K562 (cell line): Measurements from ENCODE around the gene ATP6V0A4. TPM values are rescaled to one million over a fixed set of nuclear protein-coding genes. Genes with fewer than 3 reads are reported as not detected.
A peak's percentile ranks its signal among the peaks of the same experiment; 100 is the strongest.

Experiments used
- ATAC-seq: fragments of 200-7000 bp; cut with Tn5 transposase; 3 replicates; pipeline ENCODE4 v1.9.1; 2020; ENCODE audit warnings: moderate library complexity
- BruUV-seq: library from RNA; stranded (reverse); fragments of 400-500 nt; replicated peaks from 2 replicates; lab custom pipeline; 2021; lab: Mats Ljungman, UMichigan
- CTCF ChIA-PET: fragments of 300-600 bp; formaldehyde crosslinking; extraction: SDS; loops from one replicate; lab custom pipeline; 2021; ENCODE audit warnings: low intra/inter-chr PET ratio; lab: Yijun Ruan, JAX
- POLR2A ChIA-PET: fragments of 300-600, 350-650 bp; sonication (Branson Sonifier 250); formaldehyde crosslinking; extraction: SDS; loops from one replicate; lab custom pipeline; 2021; ENCODE audit warnings: antibody characterized with exemption, inconsistent platforms; lab: Yijun Ruan, JAX
- DNase-seq, 4 experiments: peaks; one replicate each; pipeline versions ENCODE4 v3.0.0 to v3.0.0-alpha.2; 2011 to 2018; ENCODE audit warnings: low spot score in 3 of 4, mixed read lengths in 3 of 4; ENCODE audit errors: extremely low read depth in 1 of 4
- FAIRE-seq: peaks from 2 replicates; lab custom pipeline; 2011; peaks lifted over from hg19 to GRCh38; lab: Jason Lieb, UNC
- H2AFZ ChIP-seq: 2 replicates; pipeline ENCODE4 v1.6.0; 2011; ENCODE audit warnings: low read depth, low read length, control low read depth, inconsistent platforms
- H3K27ac ChIP-seq: fragments of 200-600 bp; 3 replicates; pipeline ENCODE4 v1.8.0; 2011; ENCODE audit warnings: low read depth, mild to moderate bottlenecking, control low read depth, inconsistent platforms, low read length, moderate library complexity, mixed read lengths; ENCODE audit errors: extremely low read depth
- H3K27me3 ChIP-seq, 2 experiments: fragments of 300-600 bp in 1 of 2; 2 replicates in 1 of 2; 3 replicates in 1 of 2; pipeline versions ENCODE4 v1.6.0 to v1.8.0; 2011; ENCODE audit warnings: inconsistent platforms in 2 of 2, low read length in 2 of 2, mild to moderate bottlenecking in 1 of 2, mixed read lengths in 1 of 2, moderate library complexity in 1 of 2; ENCODE audit not compliant: control insufficient read depth in 2 of 2, insufficient read depth in 2 of 2
- H3K36me3 ChIP-seq: fragments of 300-600 bp; 3 replicates; pipeline ENCODE4 v1.8.0; 2011; ENCODE audit warnings: mild to moderate bottlenecking, low read length, inconsistent platforms; ENCODE audit not compliant: control insufficient read depth, insufficient read depth
- H3K4me1 ChIP-seq, 2 experiments: fragments of 200-600 bp in 1 of 2; replicated peaks in 1 of 2; 2 replicates in 1 of 2; 3 replicates in 1 of 2; pipeline versions ENCODE4 v1.5.1 to v1.8.0; 2011; ENCODE audit warnings: inconsistent platforms in 2 of 2, low read length in 2 of 2, mild to moderate bottlenecking in 1 of 2, mixed read lengths in 1 of 2, moderate library complexity in 1 of 2; ENCODE audit not compliant: control insufficient read depth in 2 of 2, insufficient read depth in 2 of 2
- H3K4me2 ChIP-seq: 2 replicates; pipeline ENCODE4 v1.6.1; 2011; ENCODE audit warnings: low read length, control low read depth, inconsistent platforms, mixed read lengths; ENCODE audit not compliant: insufficient read depth
- H3K4me3 ChIP-seq: fragments of 200-600 bp; sonication (generic), shearing (Covaris generic); 2 replicates; pipeline ENCODE4 v1.5.1; 2016; ENCODE audit warnings: control low read depth, inconsistent platforms
- H3K79me2 ChIP-seq: fragments of 200-600 bp; 3 replicates; pipeline ENCODE4 v1.8.0; 2011; ENCODE audit warnings: low read length, inconsistent platforms; ENCODE audit not compliant: control insufficient read depth, insufficient read depth
- H3K9ac ChIP-seq, 2 experiments: 2 replicates each; pipeline versions ENCODE4 v1.6.0 to v1.6.1; 2011; ENCODE audit warnings: low read depth in 2 of 2, low read length in 2 of 2, control low read depth in 1 of 2, inconsistent platforms in 1 of 2, mild to moderate bottlenecking in 1 of 2, mixed read lengths in 1 of 2; ENCODE audit not compliant: insufficient read depth in 1 of 2
- H3K9me1 ChIP-seq: one replicate; pipeline ENCODE4 v1.6.0; 2011; ENCODE audit warnings: inconsistent platforms, mild to moderate bottlenecking, low read length, moderate library complexity; ENCODE audit not compliant: control insufficient read depth, insufficient read depth
- H3K9me3 ChIP-seq: replicated peaks from 2 replicates; pipeline ENCODE4 v1.5.1; 2011; ENCODE audit warnings: low read depth, low read length, inconsistent platforms; ENCODE audit not compliant: control insufficient read depth, insufficient read depth
- H4K20me1 ChIP-seq: replicated peaks from 2 replicates; pipeline ENCODE4 v1.6.1; 2011; ENCODE audit warnings: low read length, inconsistent platforms, mixed read lengths; ENCODE audit not compliant: control insufficient read depth, insufficient read depth
- CBFA2T2 ChIP-seq: fragments of 450-650 bp; conservative IDR thresholded peaks from 2 replicates; pipeline ENCODE4 v1.6.1; 2017; ENCODE audit warnings: mild to moderate bottlenecking
- RAD51 ChIP-seq: fragments of 450-650 bp; IDR thresholded peaks from 2 replicates; pipeline ENCODE4 v1.7.1; 2016; ENCODE audit warnings: low read depth, mild to moderate bottlenecking, borderline replicate concordance
- ZNF121 ChIP-seq: sonication (generic); formaldehyde crosslinking; conservative IDR thresholded peaks from 2 replicates; pipeline ENCODE4 v1.8.0; 2022; ENCODE audit warnings: missing genetic modification reagents
- WGBS: fragments of 100-300 bp; shearing (Covaris generic); methylation state at CpG from one replicate; pipeline ENCODE4 v1.1.6; 2016; ENCODE audit warnings: low coverage, mixed read lengths; ENCODE audit not compliant: insufficient coverage; ENCODE audit errors: missing lambda C conversion rate; 5-methylcytosine and 5-hydroxymethylcytosine counted together
- in situ Hi-C: fragments of 300-500 bp; cut with MboI; formaldehyde crosslinking; loops from 4 replicates; pipeline ENCODE4 v1.15.0; 2018; ENCODE audit warnings: inconsistent platforms, mixed read lengths
- intact Hi-C: fragments of 100-400 bp; cut with micrococcal nuclease; formaldehyde crosslinking; loops from 2 replicates; pipeline ENCODE4 v1.14.2; 2022
- polyA plus RNA-seq, 8 experiments: library from polyadenylated mRNA; depleted of rRNA in 4 of 8; stranded (reverse) in 5 of 8; unstranded in 3 of 8; fragments of >200 nt; fragmentation: Nextera tagmentation in 2 of 8; fragmentation: Illumina TruSeq in 1 of 8; extraction: Ambion mirVana in 2 of 8; extraction: Trizol in 1 of 8; gene quantifications; 2 replicates each; pipeline versions ENCODE4 v1.2.1 to v1.2.3, GENCODE V29; 2011 to 2014; ENCODE audit warnings: inconsistent platforms in 1 of 8, missing spikeins in 1 of 8
- total RNA-seq, 7 experiments: library from RNA; depleted of rRNA in 6 of 7; stranded (reverse); fragments of >200 nt in 6 of 7; fragmentation: Illumina TruSeq in 2 of 7; extraction: Trizol in 2 of 7; gene quantifications; 2 replicates each; pipeline versions ENCODE4 v1.2.1 to v1.2.3, GENCODE V29; 2011 to 2021; ENCODE audit warnings: low replicate concordance in 1 of 7
- TF ChIP-seq, protein P1 (sequence below): sonication (generic); formaldehyde crosslinking; IDR thresholded peaks from 2 replicates; pipeline ENCODE4 v1.5.0; 2020; ENCODE audit warnings: missing genetic modification reagents
- TF ChIP-seq, protein P2 (sequence below): fragments of 450-650 bp; formaldehyde crosslinking; IDR thresholded peaks from 2 replicates; pipeline ENCODE4 v1.4.0; 2020; ENCODE audit warnings: mild to moderate bottlenecking, mixed read lengths

Gene ATP6V0A4
- total and polyA plus RNA-seq, 9 of the 15 experiments (the other 6 are each of a cell fraction or from before 2014, with no cell fraction given), result 0.03 TPM; not detected in 8

DNA sequence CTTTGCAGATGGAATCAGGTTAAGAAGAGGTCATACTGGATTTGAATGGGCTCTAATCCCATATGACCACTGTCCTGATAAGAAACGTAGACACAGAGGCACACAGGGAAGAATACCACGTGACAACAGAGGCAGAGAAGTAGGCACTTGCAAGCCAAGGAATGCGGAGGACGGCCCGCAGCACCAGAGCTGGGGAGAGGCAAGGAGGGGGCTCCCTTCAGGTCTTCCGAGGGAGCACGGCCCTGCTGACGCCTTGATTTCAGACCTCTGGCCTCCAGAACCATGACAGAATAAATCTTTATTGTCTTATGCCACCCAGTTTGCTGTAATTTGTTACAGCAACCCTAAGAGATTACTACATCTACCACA lies 44.9 kb downstream of the ATP6V0A4 start:
- BruUV-seq, result no TSS peak
- no peak for DNase-seq
- no peak for FAIRE-seq
- H3K36me3 ChIP-seq, result no peaks in the 10 kb centered on the region
- intact Hi-C loops (no loop called here), in situ Hi-C loops (no loop called here)
- H4K20me1 ChIP-seq, result 0 out of 2 replicates have a peak, but pooled peaks cover 4% of the 10 kb centered on the region
- H3K27me3 ChIP-seq, result peaks cover 68 to 70% of the 10 kb centered on the region in 2 experiments
- no peak for ATAC-seq
- TF ChIP-seq RAD51 (peak; percentile 52), CBFA2T2 (peak; percentile 12; the same call in 1 of the 2 replicates), ZNF121 (CRISPR knock-in tag) (no peak)
- TF ChIP-seq, protein P1, sequence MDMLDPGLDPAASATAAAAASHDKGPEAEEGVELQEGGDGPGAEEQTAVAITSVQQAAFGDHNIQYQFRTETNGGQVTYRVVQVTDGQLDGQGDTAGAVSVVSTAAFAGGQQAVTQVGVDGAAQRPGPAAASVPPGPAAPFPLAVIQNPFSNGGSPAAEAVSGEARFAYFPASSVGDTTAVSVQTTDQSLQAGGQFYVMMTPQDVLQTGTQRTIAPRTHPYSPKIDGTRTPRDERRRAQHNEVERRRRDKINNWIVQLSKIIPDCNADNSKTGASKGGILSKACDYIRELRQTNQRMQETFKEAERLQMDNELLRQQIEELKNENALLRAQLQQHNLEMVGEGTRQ, result peak; percentile 30; the same call in 1 of the 2 replicates
- TF ChIP-seq, protein P2, sequence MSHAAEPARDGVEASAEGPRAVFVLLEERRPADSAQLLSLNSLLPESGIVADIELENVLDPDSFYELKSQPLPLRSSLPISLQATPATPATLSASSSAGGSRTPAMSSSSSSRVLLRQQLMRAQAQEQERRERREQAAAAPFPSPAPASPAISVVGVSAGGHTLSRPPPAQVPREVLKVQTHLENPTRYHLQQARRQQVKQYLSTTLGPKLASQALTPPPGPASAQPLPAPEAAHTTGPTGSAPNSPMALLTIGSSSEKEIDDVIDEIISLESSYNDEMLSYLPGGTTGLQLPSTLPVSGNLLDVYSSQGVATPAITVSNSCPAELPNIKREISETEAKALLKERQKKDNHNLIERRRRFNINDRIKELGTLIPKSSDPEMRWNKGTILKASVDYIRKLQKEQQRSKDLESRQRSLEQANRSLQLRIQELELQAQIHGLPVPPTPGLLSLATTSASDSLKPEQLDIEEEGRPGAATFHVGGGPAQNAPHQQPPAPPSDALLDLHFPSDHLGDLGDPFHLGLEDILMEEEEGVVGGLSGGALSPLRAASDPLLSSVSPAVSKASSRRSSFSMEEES (CRISPR knock-in tag), result peak; percentile 85
- H3K9ac ChIP-seq, result no peak overlapping the region
- POLR2A ChIA-PET, result no interaction called here
- H3K4me1 ChIP-seq, result peaks cover 0 to 7% of the 10 kb centered on the region in 2 experiments; a peak in 1 of 5 replicates
- H3K27ac ChIP-seq, result no peak overlapping the region
- H3K4me2 ChIP-seq, result no peak overlapping the region
- WGBS, result 10% methylated on average over 8 of the region's 8 CpGs
- H3K9me1 ChIP-seq, result peaks cover 3% of the 10 kb centered on the region
- no peaks in the 10 kb centered on the region for H3K79me2 ChIP-seq
- no peak overlapping the region for H2AFZ ChIP-seq
- H3K4me3 ChIP-seq, result no peak overlapping the region
- H3K9me3 ChIP-seq, result no peaks in the 10 kb centered on the region
- CTCF ChIA-PET, result no interaction called here
